NT2/D1 (cell line): ENCODE data around the gene ARFGEF3.

Source experiments
- DNase-seq: peaks from one replicate; pipeline ENCODE4 v3.0.0-alpha.2; 2011; ENCODE audit warnings: low read depth, low spot score
- H3K27me3 ChIP-seq: 2 replicates; pipeline ENCODE4 v1.6.0; 2011; ENCODE audit warnings: mild to moderate bottlenecking; ENCODE audit not compliant: insufficient read length, insufficient read depth
- H3K36me3 ChIP-seq: 2 replicates; pipeline ENCODE4 v1.6.1; 2011; ENCODE audit warnings: mild to moderate bottlenecking, low read length, mixed read lengths; ENCODE audit not compliant: insufficient read depth, insufficient read length
- H3K4me1 ChIP-seq: 2 replicates; pipeline ENCODE4 v1.5.1; 2011; ENCODE audit not compliant: insufficient read depth, insufficient read length
- H3K4me3 ChIP-seq: 2 replicates; pipeline ENCODE4 v1.5.1; 2011; ENCODE audit warnings: low read depth; ENCODE audit not compliant: insufficient read length
- H3K9ac ChIP-seq: 2 replicates; pipeline ENCODE4 v1.6.0; 2011; ENCODE audit warnings: low read depth; ENCODE audit not compliant: insufficient read length
- H3K9me3 ChIP-seq: 2 replicates; pipeline ENCODE4 v1.5.1; 2011; ENCODE audit warnings: mild to moderate bottlenecking, low read length; ENCODE audit not compliant: insufficient read depth
- SUZ12 ChIP-seq: IDR thresholded peaks from 2 replicates; pipeline ENCODE4 v1.6.1; 2011; ENCODE audit not compliant: insufficient read length, insufficient read depth; ENCODE audit errors: extremely low read depth
- YY1 ChIP-seq: IDR thresholded peaks from 2 replicates; pipeline ENCODE4 v1.6.1; 2011; ENCODE audit not compliant: insufficient read length, insufficient read depth
- ZNF274 ChIP-seq: IDR thresholded peaks from 2 replicates; pipeline ENCODE4 v1.6.1; 2011; ENCODE audit warnings: mild to moderate bottlenecking, low read depth, low read length

Gene ARFGEF3

DNA sequence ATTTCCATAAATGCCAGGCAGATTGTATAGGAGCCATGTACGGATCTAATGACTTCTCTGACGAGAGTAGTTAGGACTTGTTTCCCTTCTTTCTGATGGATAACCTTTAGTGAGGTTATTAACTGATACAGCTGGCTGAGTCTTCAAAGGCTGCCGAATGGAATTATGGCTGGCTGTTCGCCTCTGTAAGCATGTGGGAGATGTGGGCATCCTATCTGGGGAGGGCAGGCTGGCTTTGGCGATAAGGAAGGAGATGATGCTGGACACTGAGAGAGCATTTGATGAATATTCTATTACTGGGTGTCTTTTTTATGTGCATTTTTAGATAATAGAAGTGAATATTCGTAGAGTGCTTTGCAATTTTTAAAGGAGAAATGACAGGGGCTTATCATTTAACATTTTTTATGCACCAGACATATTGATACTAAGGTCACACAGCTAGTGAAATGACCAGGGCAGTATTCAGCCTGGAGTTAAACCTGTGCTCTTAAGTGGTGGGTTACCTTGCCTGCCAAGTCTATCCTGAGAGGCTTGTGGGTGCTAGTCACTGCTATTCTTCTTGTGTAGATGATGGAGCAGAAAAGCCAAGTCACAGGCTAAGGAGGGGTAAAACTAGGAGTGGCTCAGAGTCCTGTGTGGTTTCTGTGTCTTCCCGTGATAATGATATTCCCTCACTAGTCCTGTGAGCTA lies 53.5 kb downstream of the ARFGEF3 start:
- H3K9me3 ChIP-seq: no peaks in the 10 kb centered on the region
- H3K4me3 ChIP-seq: no peak overlapping the region
- H3K27me3 ChIP-seq: no peaks in the 10 kb centered on the region
- DNase-seq: no peak
- no peak overlapping the region for H3K9ac ChIP-seq
- TF ChIP-seq ZNF274 (no peak), YY1 (no peak), SUZ12 (no peak)
- no peaks in the 10 kb centered on the region for H3K36me3 ChIP-seq
- H3K4me1 ChIP-seq: no peaks in the 10 kb centered on the region

DNA sequence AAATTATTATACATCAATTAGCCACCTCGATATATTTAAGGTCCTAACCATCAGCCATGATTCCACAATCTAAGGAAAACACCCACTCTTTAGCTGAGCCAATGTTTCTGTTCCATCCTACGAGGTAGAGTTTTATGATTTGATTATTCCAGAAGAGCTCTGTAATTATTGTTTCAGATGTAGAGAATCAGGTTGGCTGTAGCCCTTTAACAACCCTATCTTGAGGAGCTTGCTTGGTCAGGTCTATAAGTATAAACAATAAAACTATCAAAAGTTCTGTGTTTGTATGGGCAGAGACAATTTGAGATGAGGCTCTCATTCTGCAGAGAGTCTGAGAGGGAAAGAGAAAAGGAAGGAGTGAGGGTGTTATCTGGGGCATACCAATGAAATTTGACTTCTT lies 56.7 kb downstream of the ARFGEF3 start, which contains the start of gene PBOV1:
Gene PBOV1, minus strand, starts transcription at position 43 of the 400 bp plus-strand sequence. CDS start 96 bp downstream, outside the sequence.
- DNase-seq: no peak

GRCh38 chr6:138219398-138219797 lies 57.7 kb downstream of the ARFGEF3 start:
- Histone ChIP-seq H3K36me3 (no peaks in the 10 kb centered on the region), H3K9me3 (no peaks in the 10 kb centered on the region), H3K4me3 (no peak overlapping the region), H3K4me1 (no peaks in the 10 kb centered on the region), H3K9ac (no peak overlapping the region), H3K27me3 (no peaks in the 10 kb centered on the region)
- no peak for DNase-seq
- no peak for TF ChIP-seq ZNF274
- TF ChIP-seq SUZ12: no peak
- TF ChIP-seq YY1: no peak

More for the DNA sequence above, 56.7 kb downstream of the ARFGEF3 start, which contains the start of gene PBOV1:
- no peaks in the 10 kb centered on the region for H3K27me3 ChIP-seq
- H3K36me3 ChIP-seq: no peaks in the 10 kb centered on the region
- H3K4me3 ChIP-seq: no peak within 1 kb of the TSS
- H3K9ac ChIP-seq: no peak within 1 kb of the TSS
- TF ChIP-seq YY1 (no peak), SUZ12 (no peak), ZNF274 (no peak)
- H3K9me3 ChIP-seq: no peaks in the 10 kb centered on the region
- H3K4me1 ChIP-seq: no peaks in the 10 kb centered on the region

- no peak overlapping the region for H3K4me3 ChIP-seq
- no peak overlapping the region for H3K9ac ChIP-seq
- TF ChIP-seq YY1 (no peak), ZNF274 (no peak)
- H3K9me3 ChIP-seq: no peaks in the 10 kb centered on the region
- DNase-seq: no peak
- no peaks in the 10 kb centered on the region for H3K36me3 ChIP-seq
- no peaks in the 10 kb centered on the region for H3K27me3 ChIP-seq
- H3K4me1 ChIP-seq: no peaks in the 10 kb centered on the region
These were observed 58.2 kb downstream of the ARFGEF3 start for GRCh38 chr6:138219901-138220300.

GRCh38 chr6:138222901-138223546 lies 61.3 kb downstream of the ARFGEF3 start:
- TF ChIP-seq YY1: no peak
- no peak for TF ChIP-seq SUZ12
- no peak for TF ChIP-seq ZNF274
- H3K36me3 ChIP-seq: no peaks in the 10 kb centered on the region

DNA sequence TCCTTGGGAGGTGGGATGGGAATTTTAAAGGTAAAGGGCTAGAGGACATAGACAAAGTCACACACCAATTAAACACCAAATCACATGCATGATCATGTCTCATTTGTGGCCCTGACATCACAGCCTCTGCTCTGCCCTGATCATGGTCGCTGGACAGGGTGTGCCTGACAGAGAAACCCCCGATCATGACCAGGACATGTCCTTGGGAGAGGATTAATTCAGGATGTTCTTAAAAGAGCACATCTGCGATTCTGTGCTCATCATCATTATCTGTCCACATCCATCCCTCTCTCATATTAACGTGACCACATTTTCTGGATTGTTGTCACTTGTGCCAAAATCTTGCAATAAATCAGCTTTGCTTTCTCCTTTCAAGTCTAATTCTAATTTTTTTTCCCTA lies 64.2 kb downstream of the ARFGEF3 start:
- no peak for DNase-seq
- Histone ChIP-seq H3K36me3 (no peaks in the 10 kb centered on the region), H3K9me3 (no peaks in the 10 kb centered on the region), H3K4me3 (no peak overlapping the region), H3K9ac (no peak overlapping the region), H3K4me1 (no peaks in the 10 kb centered on the region), H3K27me3 (no peaks in the 10 kb centered on the region)
- TF ChIP-seq ZNF274: no peak
- TF ChIP-seq SUZ12: no peak
- TF ChIP-seq YY1: no peak

More at GRCh38 chr6:138222901-138223546, 61.3 kb downstream of the ARFGEF3 start:
- no peak overlapping the region for H3K4me3 ChIP-seq
- DNase-seq: no peak
- no peaks in the 10 kb centered on the region for H3K27me3 ChIP-seq
- H3K9me3 ChIP-seq: no peaks in the 10 kb centered on the region
- no peak overlapping the region for H3K9ac ChIP-seq
- H3K4me1 ChIP-seq: no peaks in the 10 kb centered on the region

DNA sequence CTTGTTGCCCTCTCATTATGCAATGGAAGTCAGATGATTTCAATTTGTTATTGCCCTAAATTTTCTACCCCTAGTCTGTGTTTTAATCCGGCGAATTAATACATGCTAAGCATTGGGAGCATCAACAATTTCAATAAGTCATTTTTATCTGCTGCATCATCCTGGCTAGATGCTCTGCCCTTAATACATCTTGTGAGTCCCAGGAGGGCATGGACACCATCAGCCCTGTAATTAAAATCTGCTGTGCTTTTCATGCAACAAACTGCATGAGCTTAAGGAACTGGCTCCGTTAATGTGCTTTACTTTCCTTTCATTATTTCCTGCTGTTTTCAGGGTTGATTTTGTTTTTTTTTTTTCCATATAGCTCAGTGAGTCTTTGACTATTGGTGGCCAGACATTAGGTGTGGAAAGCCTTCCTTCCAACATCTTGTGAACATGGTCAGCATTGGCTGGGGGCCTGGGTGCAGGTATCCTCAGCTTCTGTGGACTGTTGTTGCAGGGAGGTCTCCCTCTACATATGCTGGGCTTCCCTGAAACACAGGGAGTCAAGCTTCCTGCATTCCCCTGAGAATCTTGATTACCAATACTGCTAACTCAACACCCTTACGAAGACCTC lies 65.1 kb downstream of the ARFGEF3 start:
- Histone ChIP-seq H3K4me1 (no peaks in the 10 kb centered on the region), H3K27me3 (no peaks in the 10 kb centered on the region), H3K36me3 (no peaks in the 10 kb centered on the region), H3K9ac (no peak overlapping the region), H3K9me3 (no peaks in the 10 kb centered on the region), H3K4me3 (no peak overlapping the region)
- TF ChIP-seq SUZ12: no peak
- DNase-seq: no peak
